ENCODE data around the gene CDC42BPB.

The CDC42BPB gene

DNA sequence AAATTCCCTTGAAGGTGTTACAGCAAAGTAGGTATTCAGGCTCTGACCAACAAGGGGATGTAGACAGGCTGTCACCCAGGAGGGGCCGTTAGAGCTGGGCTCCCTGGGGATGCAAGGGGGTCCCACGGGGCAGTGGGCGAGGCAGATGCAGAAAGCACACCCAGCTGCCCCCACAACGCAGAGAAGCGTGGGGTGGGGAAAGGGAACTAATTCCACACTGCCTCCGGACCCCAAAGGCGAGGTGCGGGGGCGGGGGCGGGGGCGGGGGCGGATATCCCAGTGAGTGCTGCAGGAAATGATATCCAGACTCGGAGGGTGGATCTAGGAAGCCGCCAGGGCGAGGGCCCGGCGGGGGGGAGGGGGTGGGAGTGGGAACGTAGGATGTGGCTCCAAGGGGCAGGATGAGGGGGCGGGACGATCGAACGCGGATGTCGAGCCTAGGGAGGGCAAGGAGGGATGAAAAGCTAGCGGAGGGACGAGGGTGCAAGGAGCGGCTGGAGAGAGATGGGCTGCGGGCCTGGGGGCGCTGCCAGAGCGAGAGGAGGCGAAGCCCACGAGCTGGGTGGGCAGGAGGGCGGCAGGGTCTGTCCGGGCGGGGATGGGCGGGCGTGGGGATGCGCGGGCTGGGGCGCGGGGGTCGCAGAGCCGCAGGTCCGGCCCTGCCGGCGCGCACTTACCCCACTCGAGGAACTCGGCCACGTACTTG is 874 bp downstream of the CDC42BPB start:
- Histone ChIP-seq H3K27me3 (ENCODE audit: control insufficient read depth, low read length) (peaks cover 62% of the 10 kb centered on the region), H3K9me3 (ENCODE audit: control insufficient read depth, insufficient read depth, low read length) (no peaks in the 10 kb centered on the region), H3K27ac (ENCODE audit: low read depth, low read length) (no peak overlapping the region), H3K4me1 (ENCODE audit: control insufficient read depth, low read length) (peaks cover 13% of the 10 kb centered on the region), H3K4me2 (ENCODE audit: low read length) (peak overlapping the region; percentile 33; the same call in 1 of the 2 replicates), H3F3A (ENCODE audit: control insufficient read depth, insufficient read depth) (no peaks in the 10 kb centered on the region), H3K9me2 (replicated peaks; ENCODE audit: control insufficient read depth, low read length) (no peaks in the 10 kb centered on the region), H4K20me1 (ENCODE audit: control insufficient read depth, insufficient read depth, low read depth, low read length) (no peaks in the 10 kb centered on the region), H3K36me3 (ENCODE audit: control insufficient read depth, low read length) (no peaks in the 10 kb centered on the region), H3K79me2 (ENCODE audit: control insufficient read depth, low read length) (no peaks in the 10 kb centered on the region), H3K4me3 (ENCODE audit: low read length) (peak overlapping the region; percentile 37; the same call in 1 of the 2 replicates)
- TF ChIP-seq CTCF (IDR thresholded peaks at IDR 0.05; ENCODE audit: low read depth, low read length, poor library complexity, severe bottlenecking) (no peak), EZH2phosphoT487 (IDR thresholded peaks at IDR 0.05; ENCODE audit: borderline replicate concordance, low read length) (no peak)

- no peak overlapping the region for H3K27ac ChIP-seq (ENCODE audit: low read depth, low read length)
Measured at GRCh38 chr14:103055695-103056094, 1.7 kb downstream of the CDC42BPB start.

DNA sequence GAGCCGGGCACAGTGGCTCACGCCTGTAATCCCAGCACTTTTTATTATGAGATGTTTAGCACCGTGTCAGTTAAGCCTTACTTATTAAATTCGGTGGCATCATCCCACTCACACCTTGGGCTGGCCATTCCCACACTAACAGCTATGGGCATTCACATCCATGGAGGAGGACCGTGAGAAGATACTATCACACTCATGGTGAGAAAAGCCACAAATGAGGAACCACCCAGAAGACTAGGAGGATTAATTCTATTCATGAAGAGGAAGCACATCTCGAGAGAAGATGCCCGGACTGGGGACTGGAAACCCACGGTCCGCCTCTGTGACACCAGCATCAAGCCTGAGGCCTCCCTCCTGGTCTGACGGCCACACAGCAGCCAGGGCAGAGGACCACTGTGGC is 4.9 kb downstream of the CDC42BPB start:
- no peak overlapping the region for H3K4me3 ChIP-seq (ENCODE audit: low read length)
- TF ChIP-seq EZH2phosphoT487 (IDR thresholded peaks at IDR 0.05; ENCODE audit: borderline replicate concordance, low read length) (no peak), CTCF (IDR thresholded peaks at IDR 0.05; ENCODE audit: low read depth, low read length, poor library complexity, severe bottlenecking) (no peak)
- H3K79me2 ChIP-seq (ENCODE audit: control insufficient read depth, low read length): no peaks in the 10 kb centered on the region
- no peaks in the 10 kb centered on the region for H4K20me1 ChIP-seq (ENCODE audit: control insufficient read depth, insufficient read depth, low read depth, low read length)
- no peaks in the 10 kb centered on the region for H3K9me2 ChIP-seq (replicated peaks; ENCODE audit: control insufficient read depth, low read length)
- no peak overlapping the region for H3K27ac ChIP-seq (ENCODE audit: low read depth, low read length)
- no peaks in the 10 kb centered on the region for H3K9me3 ChIP-seq (ENCODE audit: control insufficient read depth, insufficient read depth, low read length)
- no peaks in the 10 kb centered on the region for H3F3A ChIP-seq (ENCODE audit: control insufficient read depth, insufficient read depth)
- no peak overlapping the region for H3K4me2 ChIP-seq (ENCODE audit: low read length)
- H3K27me3 ChIP-seq (ENCODE audit: control insufficient read depth, low read length): peaks cover 51% of the 10 kb centered on the region
- no peaks in the 10 kb centered on the region for H3K36me3 ChIP-seq (ENCODE audit: control insufficient read depth, low read length)
- H3K4me1 ChIP-seq (ENCODE audit: control insufficient read depth, low read length): no peaks in the 10 kb centered on the region

More at GRCh38 chr14:103055695-103056094, 1.7 kb downstream of the CDC42BPB start:
- Histone ChIP-seq H3F3A (ENCODE audit: control insufficient read depth, insufficient read depth) (no peaks in the 10 kb centered on the region), H3K4me3 (ENCODE audit: low read length) (no peak overlapping the region), H3K9me2 (replicated peaks; ENCODE audit: control insufficient read depth, low read length) (no peaks in the 10 kb centered on the region), H3K9me3 (ENCODE audit: control insufficient read depth, insufficient read depth, low read length) (no peaks in the 10 kb centered on the region), H3K27me3 (ENCODE audit: control insufficient read depth, low read length) (peaks cover 64% of the 10 kb centered on the region), H3K36me3 (ENCODE audit: control insufficient read depth, low read length) (no peaks in the 10 kb centered on the region), H4K20me1 (ENCODE audit: control insufficient read depth, insufficient read depth, low read depth, low read length) (no peaks in the 10 kb centered on the region), H3K79me2 (ENCODE audit: control insufficient read depth, low read length) (no peaks in the 10 kb centered on the region), H3K4me2 (ENCODE audit: low read length) (no peak overlapping the region), H3K4me1 (ENCODE audit: control insufficient read depth, low read length) (peaks cover 13% of the 10 kb centered on the region)
- TF ChIP-seq EZH2phosphoT487 (IDR thresholded peaks at IDR 0.05; ENCODE audit: borderline replicate concordance, low read length) (no peak), CTCF (IDR thresholded peaks at IDR 0.05; ENCODE audit: low read depth, low read length, poor library complexity, severe bottlenecking) (no peak)

Measured in DOHH2 (cell line).